Measurements from ENCODE around the gene GAL3ST2.
"Not testable (repeated sequence)": the region's sequence is repeated elsewhere in the genome, so short reads cannot be mapped to it uniquely, and the experiment has no call there.

The GAL3ST2 gene

DNA sequence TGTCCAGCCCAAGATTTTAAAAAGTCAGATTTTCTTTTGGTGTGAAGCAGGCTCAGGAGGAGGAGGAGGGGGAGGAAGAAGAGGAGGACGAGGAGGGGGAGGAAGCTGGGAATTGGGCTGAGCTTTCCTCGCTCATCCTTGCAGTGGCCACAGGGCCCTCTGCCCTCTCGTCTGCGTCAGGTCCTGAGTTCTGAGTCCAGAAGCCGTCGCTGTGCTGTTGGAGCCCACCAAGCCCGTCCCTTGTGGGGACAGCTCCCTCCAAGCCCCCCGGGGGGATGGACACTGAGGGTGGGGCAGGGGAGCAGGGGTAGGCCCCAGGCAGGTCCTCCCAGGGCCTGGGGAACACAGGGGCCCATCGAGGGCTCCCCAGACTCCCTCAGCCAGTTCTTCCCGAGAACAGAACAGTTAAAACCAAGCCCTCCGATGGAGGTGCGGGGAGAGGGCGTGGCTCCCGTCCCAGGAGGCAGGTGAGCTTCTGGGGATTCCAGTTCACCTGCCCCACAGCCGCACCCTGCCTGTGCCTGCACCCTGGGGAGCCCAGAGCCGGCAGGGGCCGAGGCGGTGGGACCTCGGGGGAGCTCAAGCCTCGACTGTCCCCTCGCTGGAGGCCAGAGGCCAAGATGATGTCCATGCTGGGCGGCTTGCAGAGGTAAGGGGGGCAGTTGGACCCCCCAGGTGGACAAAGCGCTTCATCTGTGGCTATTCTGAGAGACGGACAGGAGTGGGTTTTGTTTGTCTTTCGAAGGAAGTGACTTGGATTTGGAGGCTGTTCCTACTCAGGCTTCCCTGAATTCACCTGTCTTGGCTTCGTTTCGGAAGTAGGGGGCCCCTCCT lies at the start of gene GAL3ST2:
Gene GAL3ST2, plus strand, starts transcription at position 487 of the 834 bp plus-strand sequence. Its CDS starts 134 bp downstream, at position 621.
- DNase-seq, result no peak

DNA sequence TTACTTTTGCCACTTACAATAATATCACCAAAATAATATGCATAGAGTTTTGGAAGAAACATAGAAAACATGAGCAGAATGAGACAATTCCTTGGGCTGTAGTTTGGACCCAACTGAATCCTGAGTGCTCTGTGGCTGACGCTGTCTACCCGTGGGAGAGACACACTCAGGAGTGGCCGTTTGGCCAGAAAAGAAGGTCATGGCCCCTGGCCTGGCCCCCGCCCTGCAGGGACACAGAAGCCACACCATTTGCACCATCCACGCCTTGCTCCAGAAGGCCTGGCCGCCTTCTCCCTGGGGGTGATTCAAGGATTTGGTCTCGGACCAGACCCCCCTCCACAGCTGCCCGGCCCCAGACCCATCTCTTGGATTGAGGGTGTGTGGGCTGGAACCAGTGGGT lies 48.6 kb upstream of the GAL3ST2 start:
- no peak for DNase-seq

DNA sequence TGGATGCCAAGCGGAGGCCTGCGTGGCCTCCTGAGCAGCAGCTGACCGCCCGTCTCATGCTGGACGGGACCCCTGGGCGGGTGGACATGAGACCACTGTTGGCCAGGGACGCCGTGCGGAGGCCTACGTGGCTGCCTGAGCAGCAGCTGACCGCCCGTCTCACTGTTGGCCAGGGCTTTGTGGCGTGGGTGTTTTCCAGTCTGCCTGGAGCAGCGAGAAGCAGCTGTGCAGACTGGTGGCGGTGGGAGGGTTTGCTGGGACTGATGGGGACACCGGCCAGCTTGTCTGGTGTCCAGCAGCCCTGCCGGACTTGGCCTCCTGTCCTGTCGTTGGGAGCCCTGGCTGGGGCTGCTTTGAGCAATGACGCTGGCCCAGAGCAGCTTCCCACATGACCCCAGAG lies 48.0 kb upstream of the GAL3ST2 start:
- DNase-seq, result no peak

DNA sequence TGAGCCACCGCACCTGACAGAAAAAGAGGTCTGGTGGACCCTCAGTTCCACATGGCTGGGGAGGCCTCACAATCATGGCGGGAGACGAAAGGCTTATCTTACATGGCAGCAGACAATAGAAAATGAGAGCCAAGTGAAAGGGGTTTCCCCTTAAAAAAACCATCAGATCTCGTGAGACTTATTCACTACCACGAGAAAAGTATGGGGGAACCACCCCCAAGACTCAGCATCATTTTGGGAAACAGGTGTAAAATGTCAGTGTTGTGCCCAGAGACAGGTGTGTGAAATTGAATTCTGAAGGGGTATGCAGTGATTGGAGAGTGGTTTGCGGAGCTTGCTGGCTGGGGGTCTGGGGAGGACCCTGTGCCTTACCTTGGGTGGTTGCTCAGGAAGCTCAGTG lies 46.8 kb upstream of the GAL3ST2 start:
- DNase-seq, result no peak

DNA sequence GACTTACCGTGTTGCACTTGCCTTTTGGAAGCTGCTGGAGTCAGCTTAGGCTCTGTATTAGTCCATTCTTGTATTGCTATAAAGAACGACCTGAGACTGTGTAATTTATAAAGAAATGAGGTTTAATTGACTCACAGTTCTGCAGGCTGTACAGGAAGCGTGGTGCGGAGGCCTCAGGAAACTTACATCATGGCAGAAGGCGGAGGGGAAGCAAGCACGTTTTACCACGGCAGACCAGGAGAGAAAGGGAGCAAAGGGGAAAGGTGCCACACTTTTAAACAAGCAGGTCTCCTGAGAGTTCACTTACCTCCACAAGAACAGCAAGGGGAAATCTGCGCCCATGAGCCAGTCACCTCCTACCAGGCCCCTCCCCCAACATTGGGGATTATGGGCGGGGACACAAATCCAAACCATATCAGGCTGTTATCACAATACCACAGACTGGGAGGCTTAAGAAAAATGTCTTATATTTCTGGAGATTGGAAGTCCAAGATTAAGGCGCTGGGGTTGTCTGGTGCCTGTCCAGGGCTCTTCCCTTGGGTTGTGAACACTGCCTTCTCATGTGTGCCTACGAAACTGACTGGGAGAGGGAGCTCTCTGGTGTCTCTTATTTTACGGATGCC lies 45.8 kb upstream of the GAL3ST2 start:
- peak; percentile 31 for DNase-seq

DNA sequence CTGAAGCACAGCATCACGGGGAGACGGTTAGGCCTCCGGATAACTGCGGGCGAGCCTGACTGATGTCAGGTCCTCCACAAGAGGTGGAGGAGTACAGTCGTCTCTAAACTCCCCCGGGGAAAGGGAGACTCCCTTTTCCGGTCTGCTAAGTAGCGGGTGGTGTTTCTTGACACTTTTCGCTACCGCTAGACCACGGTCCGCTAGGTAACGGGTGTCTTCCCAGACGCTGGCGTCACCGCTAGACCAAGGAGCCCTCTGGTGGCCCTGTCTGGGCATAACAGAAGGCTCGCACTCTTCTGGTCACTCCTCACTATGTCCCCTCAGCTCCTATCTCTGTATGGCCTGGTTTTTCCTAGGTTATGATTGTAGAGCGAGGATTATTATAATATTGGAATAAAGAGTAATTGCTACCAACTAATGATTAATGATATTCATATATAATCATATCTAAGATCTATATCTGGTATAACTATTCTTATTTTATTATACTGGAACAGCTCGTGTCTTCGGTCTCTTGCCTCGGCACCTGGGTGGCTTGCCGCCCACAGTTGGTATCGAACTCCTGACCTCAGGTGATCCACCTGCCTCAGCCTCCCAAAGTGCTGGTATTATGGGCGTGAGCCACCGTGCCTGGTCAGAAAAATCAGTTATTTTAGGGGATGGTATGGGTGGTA lies 44.0 kb upstream of the GAL3ST2 start:
- DNase-seq, result peak; percentile 81

DNA sequence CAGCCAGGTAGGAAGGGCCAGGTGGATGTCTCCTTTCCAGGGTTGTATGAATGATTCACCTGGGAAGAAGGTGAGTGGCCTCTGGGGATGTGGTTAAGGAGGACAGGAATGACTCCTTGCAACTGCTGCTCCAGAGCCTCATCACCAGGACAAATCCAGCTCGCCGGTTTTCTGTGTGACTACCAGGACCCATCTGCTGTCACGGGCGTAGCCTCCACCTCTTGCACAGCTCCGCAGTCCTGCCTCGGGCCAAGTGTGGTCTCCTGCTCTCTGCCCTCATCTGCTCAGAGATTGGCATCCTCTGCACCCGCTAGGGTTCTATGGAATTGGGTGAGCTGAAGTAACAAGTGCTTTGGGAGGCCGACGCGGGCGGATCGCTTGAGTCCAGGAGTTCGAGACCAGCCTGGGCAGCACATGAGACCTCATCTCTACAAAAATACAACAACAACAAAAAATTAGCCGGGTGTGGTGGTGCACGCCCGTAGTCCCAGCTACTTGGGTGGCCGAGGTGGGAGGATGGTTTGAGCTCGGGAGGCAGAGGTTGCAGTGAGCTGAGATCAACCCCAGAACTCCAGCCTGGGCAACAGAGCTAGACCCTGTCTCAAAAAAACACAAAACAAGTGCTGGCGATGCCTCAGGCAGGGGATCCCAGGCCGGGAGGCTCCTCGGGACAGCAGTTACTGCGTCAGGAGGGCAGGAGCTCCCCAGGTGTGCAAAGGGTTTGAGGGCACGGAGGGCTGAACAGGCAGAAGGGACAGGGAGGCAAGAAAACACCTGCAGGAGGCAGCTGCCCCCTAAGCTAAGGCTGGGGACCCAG lies 43.0 kb upstream of the GAL3ST2 start:
- DNase-seq, result no peak

DNA sequence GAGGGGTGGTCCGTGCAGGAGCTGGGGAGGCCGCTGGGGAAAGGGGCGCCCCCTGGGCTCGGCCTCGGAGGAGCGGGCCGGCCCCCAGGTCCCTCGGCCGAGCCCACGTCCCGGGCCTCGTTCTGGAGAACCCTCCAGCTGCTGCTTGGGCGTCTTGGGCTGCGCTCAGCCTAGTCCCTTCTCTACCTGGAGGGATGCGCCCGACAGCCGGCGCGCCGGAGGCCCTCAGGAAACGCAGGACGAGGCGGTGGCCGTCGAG lies 42.5 kb upstream of the GAL3ST2 start:
- DNase-seq, result no peak

DNA sequence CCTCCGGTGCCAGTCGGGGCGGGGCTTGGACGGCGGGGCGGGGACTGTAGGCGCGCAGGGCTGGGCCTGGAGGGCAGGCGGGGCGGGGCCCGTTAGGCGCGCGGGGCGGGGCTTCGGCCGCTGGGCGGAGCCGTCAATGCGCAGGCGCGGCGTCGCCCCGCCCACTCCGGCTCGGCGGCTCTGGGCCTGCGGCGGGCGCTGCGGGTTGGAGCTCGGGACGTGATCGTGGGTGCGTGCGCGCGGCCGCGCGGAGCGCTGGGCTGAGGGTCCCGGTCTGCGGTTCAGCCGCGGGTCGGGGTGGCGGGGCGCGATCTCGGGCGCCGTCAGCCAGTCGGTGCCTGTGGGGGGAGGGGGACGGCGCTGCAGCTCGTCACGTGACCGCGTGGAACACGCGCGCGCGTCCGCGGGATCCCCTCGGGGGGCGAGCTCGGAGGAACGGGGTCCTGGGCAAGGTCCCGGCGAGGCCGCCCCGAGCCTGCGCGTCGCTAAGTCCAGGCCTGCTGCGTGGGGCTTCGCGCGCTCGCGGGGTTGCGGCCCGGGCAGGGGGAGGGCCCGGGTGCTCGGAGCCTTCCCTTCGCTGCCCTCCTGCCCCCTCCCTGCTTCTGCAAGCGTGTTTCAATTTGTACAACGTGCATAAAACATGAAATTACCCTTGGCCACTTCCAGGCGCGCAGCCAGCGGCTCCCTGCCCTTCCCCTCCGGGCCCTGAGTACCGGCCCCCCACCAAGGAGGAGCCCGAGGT lies 42.0 kb upstream of the GAL3ST2 start, which contains the start of gene D2HGDH:
Gene D2HGDH, plus strand, starts transcription at position 164 of the 742 bp plus-strand sequence. CDS start 595 bp downstream, outside the sequence.
- DNase-seq, result peak; percentile 95

DNA sequence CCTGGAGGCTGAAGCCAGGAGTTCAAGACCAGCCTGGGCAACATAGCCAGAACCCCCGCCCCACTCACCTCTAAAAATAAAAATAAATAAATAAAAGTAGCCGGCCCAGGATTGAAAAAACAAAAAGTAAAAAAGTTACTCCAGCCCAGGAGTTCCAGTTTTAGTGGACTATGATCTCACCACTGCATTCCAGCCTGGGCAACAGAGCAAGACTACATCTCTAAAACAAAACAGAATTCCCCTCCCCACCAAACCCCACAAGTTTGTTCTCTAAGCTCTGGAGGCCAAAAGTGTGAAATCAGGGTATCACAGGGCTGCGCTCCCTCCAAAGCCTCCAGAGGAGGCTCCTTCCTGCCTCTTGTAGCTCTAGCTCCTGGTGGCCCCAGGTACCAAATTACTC lies 40.5 kb upstream of the GAL3ST2 start:
- DNase-seq, result no peak

DNA sequence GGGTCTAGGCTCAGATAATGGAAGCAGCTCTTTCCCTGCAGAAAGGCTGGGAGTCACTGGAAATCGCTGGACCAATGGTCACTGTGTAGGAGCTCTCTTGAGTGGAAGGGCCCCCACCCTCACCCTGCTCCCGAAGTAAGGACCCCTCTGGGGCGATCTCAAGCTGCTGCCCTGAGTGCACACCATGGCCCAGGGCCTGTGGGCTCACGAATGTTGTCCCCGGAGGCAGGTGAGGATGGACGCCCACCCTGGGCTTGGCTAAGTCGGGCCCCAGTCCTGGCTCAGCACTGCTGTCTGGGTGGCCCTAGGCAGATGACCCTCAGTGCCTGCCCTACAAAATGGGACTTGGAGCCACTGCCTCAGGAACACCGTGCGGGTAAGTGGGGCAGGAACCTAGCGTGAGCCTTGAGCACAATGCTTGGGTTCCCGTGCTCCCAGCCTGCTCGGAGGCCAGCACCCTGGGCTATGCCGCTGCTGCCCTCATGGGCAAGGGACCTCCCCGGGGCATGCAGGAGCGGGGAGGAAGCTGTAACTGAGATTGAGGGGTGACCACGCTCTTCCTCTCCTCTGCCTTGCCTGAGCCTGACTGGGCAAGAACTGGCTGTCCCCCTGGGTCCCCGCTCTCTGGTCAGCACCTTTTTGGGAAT lies 38.5 kb upstream of the GAL3ST2 start:
- DNase-seq, result no peak

DNA sequence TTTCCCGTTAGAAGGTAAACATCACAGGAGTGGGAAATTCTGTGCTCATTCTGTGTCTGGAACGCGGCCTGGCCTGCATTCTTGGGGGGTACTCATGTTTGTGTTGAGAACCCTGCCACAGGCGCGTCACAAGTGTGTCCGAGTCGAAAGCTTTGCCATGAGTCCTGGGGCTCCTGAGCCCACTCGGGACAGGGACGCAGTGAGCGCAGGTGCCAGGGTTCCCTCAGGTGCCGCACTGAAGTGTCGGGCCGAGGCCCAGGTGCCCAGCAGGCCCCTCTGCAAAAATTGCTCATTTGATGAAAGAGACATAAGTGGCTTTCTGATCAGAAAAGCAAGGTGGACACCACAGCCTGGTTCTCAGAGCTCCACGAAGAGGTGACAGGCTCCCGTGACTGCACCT lies 37.4 kb upstream of the GAL3ST2 start:
- DNase-seq, result no peak

DNA sequence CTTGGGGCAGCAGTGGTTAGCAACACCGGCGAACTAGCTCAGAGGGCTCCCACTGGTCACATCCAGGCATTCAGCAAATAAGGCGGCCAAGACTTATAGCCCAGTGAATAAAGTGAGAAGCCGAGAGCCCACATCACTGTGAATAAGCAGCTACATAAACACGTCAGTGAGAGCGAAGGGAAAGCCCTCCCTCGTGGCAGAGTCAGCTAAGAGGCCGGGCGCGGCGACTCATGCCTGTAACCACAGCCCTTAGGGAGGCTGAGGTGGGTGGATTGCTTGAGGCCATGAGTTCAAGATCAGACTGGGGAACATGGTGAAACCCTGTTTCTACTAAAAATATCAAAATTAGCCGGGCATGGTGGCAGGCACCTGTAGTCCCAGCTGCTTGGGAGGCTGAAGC lies 37.0 kb upstream of the GAL3ST2 start:
- peak; percentile 72 for DNase-seq

DNA sequence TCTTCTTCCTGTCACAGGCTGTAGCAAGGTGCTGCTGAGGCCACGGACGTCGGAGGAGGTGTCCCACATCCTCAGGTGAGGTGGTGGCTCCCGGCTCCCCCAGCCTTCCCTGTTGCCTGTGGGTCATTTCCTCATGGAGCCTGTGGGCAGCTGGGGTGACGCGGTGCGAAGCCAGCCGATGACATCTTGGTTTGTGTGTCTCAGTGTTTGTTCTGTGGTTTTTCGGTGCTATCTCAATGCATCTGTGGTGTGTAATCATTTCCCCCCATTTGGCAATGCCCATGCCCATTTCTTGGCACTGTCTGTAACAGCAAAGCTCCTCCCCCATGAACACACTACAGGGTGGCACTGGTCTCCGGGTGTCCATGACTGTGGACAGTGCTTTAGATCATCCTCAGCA lies 35.6 kb upstream of the GAL3ST2 start:
- peak; percentile 81 for DNase-seq

DNA sequence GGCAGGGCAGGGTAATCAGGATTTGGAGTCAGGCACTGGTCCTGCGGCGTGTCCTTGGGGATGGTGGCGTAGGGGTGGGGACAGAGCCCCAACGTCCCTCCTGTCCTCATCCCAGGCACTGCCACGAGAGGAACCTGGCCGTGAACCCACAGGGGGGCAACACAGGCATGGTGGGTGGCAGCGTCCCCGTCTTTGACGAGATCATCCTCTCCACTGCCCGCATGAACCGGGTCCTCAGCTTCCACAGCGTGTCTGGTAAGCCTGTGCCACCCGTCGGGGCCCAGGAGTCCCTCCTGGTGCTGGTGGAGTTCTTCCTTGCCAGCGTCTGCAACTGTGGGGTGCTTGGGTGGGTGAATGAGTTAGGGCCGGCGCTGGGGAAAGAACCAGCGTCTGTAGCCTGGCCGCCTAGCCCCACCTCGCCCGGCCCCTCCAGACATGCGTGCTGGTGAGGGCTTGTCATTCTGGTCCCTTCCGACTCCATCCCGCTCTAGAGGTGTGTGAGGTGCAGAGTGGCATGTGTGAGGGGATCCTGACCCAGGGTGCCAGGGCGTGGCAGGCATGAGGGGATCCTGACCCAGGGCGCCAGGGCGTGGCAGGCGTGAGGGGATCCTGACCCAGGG lies 34.2 kb upstream of the GAL3ST2 start:
- no peak for DNase-seq

DNA sequence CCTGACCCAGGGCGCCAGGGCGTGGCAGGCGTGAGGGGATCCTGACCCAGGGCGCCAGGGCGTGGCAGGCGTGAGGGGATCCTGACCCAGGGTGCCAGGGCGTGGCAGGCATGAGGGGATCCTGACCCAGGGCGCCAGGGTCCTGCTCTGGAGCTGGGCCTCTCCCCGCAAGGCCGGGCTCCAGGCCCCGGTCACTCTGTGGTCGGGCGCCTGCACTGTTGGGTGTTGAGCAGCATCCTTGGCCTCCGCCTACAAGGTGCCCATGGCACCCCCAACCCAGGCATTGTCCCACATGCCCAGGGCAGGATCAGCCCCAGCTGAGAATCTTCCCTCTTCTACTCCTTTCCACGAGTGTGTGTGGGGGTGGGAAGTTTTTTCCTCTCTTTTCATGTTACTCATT lies 33.6 kb upstream of the GAL3ST2 start:
- DNase-seq, result not testable (repeated sequence)

DNA sequence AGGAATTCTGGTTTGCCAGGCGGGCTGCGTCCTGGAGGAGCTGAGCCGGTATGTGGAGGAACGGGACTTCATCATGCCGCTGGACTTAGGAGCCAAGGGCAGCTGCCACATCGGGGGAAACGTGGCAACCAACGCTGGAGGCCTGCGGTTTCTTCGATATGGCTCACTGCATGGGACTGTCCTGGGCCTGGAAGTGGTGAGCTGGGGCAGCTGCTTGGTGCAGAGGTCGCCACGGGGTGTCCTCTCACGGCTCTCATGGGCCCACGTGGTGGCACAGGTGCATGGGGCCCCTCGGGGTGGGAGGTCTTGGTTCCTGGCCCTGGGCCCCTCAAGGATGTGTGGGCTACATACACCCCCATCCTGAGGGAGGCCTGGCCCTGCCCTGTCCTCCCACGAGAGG lies 33.0 kb upstream of the GAL3ST2 start:
- DNase-seq, result no peak

DNA sequence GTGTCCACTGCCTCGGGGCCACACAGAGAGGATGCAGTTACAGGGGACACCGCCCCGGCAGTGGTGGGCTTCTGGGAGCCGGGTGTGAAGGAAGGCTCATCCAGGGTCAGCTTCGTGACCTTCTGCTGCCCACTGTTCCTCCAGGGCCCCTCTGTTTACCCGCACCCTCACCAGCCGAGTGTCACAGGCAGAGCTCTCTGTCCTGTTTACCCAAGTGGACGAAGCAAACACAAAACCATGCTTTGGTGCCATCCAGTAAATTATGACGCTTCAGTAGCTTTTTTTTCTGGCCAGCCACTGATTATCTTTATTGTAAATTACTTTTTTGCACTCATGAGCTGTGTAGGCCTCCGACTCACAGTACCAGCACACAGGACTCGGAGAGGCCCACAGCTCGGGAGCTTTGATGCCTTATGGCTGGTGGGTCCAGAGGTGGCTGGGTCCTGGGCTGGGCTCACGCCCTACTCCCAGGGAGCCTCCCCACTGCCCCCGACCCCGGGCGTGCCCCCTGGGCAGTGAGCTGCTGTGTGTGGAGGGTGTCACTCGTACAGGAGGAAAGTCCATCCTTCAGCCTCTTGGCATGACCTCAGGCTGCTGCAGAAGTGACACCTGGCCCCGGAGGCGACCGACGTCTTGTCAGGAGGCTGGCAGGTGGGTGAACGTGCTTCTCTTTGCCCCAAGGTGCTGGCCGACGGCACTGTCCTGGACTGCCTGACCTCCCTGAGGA lies 32.4 kb upstream of the GAL3ST2 start:
- DNase-seq, result no peak

DNA sequence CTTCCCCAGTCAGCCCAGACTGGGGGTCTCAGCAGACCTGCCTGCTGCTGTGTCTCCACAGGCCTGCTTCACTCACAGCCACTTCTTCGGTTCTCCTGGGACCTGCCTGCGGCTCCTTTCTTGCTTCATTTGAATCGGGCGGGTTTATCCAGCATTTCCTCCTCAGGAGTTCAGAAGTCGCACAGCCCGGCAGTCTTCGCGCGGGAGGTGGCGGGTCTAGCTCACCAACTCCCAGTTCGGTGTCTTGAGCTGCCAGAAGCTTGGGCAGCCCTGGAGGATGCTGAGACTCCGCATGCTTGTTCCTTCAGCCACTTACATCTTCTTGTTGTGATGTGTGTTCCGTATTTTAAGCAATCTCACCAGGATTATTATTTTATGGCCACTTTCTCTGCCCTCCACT lies 31.3 kb upstream of the GAL3ST2 start:
- DNase-seq, result no peak

DNA sequence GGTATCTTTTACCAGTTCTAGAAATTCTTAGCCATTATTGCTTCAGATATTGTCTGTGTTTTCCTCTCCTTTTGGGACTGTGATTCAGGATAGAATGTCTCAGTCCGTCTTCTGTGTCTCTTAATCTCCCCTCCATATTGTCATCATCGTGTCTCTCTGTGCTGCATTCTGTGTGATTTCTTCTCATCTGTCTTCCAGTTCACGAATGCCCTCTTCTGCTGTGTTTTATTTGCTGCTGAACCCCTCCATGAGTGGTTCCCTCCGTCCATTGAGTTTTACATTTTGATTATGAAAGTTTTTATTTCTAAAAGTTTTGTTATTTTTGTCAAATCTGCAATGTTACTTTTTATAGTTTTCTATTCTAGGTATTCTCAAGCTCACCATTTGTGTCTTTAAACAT lies 30.5 kb upstream of the GAL3ST2 start:
- DNase-seq, result no peak

All from activated CD4-positive, alpha-beta T cell treated with anti-CD3 and anti-CD28 coated beads, Interleukin-10, Interleukin-2, amounts not matched to agents 100 ng/mL and 50 ng/mL, durations not matched to agents 16 hours and 8 hours (primary cell).